Measurements from ENCODE around the gene CFL2.
"Not testable (repeated sequence)": the region's sequence is repeated elsewhere in the genome, so short reads cannot be mapped to it uniquely, and the experiment has no call there.

The CFL2 gene

DNA sequence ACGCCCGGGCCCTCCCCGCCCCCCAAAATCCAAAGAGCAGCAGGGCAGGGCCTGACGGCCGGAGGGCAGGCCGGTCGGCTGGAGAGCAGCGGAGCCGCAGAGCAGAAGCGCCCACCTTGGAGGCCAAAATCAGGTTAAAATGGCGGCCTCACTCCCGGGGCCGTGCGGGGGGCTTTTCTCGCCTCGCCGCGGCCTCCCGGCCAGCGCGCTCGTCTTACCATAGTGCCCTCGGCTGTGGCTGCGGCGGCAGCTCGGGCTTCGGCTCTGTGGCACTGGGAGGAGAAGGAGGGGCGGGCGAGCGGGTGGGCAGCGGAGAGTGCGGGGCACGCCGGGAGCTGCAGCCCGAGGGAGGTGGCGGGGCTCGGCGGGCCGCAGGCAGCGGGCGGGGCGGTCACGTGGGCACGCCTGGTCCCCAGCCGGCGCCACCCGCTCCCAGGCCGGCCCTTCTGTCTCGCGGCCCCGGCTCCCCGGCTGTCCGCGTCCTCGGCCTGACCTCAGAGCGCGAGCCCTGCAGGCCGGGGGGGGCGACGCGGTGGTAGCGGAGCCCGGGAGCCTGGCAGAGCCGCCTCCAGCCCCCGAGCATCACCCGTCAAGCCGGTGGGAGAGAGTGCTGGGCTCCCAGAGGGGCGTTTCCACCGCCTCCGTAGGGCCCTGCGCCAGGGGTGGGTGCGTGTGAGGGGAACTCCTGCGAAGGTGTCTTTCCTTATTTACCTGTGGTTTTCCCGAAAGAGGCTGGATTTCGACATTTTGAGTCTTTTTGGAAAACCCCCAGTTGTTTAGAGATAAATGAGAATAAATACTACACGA, at the start of gene CFL2:
TSS of gene CFL2 (minus strand) at position 274 of the 807 bp plus-strand sequence. CDS start at position 221, 53 bp downstream.
- no peak for DNase-seq (ENCODE audit: low read depth)

DNA sequence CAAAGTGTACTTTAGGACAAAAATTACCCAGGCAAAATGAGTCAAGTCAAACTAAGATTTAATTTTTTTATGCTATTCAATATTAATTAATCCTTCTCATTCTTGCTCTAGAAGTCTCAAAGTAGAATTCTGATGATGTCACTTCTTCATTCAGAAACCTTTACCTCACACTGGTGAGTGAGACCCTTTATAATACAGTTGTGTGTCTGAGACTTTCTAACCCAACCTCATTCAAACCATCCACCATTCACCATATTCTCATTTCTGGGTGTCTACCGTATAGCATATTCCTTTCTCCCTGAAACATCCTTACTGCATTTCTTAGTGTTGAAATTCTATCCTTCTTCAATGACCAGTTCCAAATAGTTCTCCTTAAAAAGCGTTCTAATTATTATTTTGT, 40.8 kb upstream of the CFL2 start:
- DNase-seq (ENCODE audit: low read depth) = no peak

DNA sequence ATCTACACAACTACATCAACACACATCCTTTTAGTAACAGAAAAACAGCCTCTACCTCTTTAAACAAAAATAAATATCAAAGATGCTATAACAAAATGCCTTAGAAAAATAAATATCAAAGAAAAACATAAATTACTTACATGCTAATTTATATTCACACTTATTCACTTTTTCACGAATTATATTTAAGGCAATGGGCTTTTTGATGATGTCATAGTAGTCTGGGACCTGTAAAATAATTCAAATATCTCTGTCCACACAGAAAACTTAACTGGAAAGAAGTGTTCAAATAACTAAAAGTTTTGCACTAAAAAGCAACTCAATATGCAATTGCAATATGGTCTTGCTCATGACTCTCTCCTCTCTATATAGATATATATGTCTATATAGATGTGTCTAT, 40.3 kb upstream of the CFL2 start:
- DNase-seq (ENCODE audit: low read depth) = no peak

DNA sequence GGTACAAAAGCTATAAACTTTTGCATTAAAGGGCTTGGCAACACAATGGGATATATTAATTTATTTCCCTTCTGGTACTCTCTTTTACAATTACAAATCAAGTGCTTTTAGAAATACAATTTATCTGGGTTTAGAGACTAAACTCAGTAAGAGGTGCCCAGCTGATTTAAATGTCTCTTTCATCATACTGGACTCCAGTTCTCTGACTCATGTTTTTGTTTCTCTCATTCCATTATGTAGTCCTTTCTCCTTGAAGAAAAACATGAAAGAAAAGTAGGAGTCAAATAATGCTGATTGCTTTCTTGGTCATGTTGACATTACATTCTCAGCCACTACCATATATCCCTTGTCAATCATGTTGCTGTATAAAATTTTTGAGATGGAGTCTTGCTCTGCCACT, 36.3 kb upstream of the CFL2 start:
- peak; percentile 22 for DNase-seq (ENCODE audit: low read depth)

DNA sequence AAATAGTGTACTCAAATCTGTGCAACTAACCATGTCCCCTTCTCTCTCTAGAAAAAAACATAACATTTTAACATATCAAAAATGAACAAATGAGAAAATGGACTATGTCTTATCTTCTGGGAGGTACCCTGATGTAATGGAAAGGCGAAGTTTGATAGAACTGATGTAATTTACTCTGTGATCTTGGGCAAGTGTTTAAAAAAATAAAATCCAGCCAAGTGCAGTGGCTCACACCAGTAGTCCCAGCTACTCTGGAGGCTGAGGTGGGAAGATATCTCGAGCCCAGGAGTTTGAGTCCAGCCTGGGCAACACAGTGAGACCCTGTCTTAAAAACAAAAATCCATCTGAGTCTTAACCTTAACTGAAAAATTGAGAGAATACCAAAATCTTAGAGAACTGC, 35.8 kb upstream of the CFL2 start:
- DNase-seq (ENCODE audit: low read depth) = no peak

DNA sequence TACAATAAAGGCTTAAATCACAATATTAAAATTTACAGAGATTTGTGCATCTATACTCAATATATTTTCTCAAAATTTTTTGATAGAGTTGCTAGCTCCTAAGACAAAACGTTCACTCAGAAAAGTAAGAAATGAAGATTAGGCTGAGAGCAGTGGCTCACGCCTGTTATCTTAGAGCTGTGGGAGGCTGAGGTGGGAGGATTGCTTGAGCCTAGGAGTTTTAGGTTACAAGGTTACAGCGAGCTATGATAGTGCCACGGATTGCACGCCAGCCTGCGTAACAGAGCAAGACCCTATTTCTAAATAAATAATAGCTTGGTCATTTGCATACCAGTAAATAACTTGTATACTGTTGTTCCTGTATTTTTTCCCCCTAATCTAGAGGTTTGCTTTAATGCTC, 35.0 kb upstream of the CFL2 start:
- DNase-seq (ENCODE audit: low read depth) = no peak

DNA sequence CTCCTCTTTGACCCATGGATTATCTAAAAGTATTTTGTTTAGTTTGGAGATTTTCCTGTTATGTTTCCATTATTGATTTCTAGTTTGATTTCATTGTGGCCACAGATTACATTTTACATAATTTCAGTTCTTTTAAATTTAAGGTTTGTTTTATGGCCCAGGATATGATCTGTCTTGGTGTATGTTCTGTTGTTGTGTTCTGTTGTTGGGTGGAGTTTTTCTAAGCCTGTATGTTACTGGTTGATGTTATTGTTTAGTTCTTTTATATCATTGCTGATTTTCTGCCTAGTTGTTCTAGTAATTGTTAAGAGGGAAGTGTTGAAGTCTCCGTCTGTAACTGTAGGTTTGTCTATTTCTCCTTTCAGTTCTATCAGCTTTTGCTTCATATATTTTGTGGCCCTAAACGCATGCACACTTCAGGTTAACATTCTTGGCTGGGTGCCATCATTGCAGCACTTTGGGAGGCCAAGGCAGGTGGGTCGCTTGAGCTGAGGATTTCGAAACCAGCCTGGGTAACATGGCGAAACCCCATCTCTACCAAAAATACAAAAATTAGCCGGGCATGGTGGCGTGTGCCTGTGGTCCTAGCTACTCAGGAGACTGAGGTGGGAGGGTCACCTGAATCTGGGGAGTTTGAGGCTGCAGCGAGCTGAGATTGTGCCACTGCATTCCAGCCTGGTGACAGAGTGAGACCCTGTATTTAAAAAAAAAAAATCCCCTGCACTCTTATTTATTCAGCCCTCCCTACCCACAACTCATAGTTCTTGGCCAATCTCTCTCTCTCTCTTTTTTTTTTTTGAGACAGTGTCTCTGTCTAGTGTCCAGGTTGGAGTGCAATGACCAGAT, 28.1 kb upstream of the CFL2 start:
- DNase-seq (ENCODE audit: low read depth) = no peak

DNA sequence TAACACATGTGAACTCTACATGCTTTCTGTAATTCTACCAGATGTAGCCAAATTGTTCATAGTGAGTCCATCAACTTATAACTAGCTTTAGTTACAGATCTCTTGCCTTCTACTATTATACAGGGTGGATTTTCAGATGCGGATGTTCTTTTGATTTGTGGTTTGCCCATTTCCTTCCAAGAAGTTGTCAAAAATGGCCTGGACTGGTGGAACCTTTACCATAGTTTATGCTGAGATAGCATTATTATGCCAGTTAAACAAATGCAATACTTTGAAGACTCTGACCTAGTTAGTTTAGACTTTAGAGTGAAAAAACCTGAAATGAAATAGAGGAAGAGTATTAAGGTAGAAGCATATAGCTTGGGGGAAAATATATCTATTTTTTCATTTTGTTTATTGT, 27.4 kb upstream of the CFL2 start:
- no peak for DNase-seq (ENCODE audit: low read depth)

DNA sequence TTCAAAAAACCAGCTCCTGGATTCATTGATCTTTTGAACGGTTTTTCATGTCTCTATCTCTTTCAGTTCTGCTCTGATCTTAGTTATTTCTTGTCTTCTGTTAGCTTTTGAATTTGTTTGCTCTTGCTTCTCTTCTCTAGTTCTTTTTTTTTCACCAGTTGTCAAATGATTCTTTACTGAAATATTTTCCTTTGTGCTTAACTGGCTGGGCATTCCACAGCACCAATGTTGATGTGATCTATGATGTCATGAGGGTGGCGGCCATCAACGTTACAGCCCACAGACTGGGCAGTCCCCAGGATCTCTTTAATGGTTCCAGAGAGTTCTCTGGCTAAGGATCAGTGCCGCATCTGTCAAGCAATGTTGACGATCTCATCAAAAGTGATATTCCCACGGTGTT, 25.7 kb upstream of the CFL2 start:
- DNase-seq (ENCODE audit: low read depth) = not testable (repeated sequence)

DNA sequence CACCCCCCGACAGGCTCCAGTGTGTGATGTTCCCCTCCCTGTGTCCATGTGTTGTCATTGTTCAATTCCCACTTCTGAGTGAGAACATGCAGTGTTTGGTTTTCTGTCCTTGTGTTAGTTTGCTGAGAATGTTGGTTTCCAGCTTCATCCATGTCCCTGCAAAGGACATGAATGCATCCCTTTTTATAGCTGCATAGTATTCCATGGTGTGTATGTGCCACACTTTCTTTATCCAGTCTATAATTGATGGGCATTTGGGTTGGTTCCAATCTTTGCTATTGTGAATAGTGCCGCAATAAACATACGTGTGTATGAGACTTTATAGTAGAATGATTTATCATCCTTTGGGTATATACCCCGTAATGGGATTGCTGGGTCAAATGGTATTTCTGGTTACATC, 22.7 kb upstream of the CFL2 start:
- not testable (repeated sequence) for DNase-seq (ENCODE audit: low read depth)

DNA sequence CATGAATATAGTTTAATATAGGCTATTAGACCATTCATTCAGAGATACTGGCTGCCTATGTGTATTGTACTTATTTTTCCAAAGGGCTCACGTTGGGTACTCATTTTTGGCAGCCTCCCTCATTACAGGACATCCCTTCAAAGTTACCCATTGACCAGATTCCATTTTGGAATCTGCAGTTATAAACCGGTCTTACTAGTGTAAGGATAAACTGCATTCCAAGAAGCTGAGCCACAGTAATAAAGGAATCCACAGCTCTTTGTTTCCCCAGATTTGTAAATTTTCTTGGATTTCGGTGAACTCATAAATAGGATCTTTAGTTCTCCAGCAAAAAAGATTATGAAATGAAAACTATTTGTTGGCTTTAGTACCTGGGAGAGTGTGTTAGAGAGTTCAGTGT, 18.9 kb upstream of the CFL2 start:
- no peak for DNase-seq (ENCODE audit: low read depth)

DNA sequence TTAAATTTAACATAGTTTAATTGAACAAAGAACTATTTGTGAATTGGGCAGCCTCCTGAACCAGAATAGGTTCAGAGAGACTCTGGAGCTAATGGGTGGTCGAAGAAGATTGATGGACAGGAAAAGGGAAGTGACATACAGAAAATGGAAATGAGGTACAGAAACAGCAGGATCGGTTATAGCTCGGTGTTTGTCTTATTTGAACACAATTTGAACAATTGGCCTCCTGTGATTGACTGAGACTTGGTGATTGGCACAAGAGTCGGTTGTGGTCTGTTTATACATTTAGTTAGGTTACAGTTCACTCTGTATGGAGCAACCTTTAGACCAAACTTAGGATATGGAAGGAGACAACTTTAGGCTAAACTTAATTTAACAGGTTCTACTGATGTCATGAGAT, 18.4 kb upstream of the CFL2 start:
- no peak for DNase-seq (ENCODE audit: low read depth)

DNA sequence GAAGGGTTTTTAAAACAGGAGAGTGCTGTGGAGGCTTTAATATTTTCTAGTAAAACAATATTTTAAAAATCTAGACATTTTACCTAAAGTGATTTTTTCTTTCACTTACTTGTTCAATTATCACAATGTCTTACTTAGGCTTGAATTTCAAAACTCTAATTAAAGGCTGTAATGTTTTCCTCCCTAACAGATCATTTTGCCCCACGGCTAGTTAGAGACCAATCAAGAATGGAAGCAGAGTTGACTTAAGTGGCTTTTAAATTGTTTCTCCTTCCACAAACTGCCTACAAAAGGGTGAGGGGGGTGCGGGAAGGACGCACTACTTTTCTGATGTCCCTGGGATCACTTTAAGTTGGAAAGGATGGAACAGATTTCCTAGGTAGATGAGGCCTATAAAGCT, 9.5 kb upstream of the CFL2 start:
- DNase-seq (ENCODE audit: low read depth) = no peak

DNA sequence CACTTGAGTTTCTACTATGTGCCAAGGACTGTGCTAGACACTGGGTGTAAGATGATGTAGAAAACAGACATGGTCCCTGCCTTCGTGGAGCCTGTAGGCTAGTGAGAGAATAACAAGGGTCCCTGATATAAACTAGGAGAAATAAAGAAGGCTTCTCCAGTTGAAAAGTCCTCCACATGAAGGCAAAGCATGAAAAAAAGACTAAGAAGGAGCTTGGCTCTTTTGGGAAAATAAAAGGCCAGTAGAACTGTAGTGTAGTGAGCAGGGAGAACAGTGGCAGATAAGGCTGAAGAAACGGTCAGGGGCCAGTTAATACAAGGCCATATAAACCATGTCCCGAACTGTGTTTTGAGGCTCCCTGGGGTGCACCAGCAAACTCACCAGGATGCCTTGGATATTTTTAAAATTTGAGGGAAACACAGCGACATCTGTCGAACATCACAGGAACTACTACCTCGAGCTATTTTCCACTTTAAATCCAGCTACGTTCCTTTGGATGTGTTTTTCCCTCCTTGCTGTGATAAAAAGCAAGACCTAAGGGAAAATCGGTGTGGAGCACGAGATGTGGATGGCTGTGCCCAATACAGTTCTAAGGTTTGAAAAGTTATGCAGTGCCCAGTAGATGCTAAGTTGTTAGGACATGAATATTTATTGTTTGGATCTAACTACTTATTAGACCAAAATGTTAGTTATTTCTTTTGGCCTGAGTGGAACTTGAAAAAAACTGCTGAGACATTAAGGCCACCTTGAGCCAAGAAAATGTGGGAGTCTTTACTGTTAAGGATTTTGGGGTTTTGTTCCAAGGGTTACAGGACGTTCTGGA, 8.5 kb upstream of the CFL2 start:
- DNase-seq (ENCODE audit: low read depth) = peak; percentile 59

DNA sequence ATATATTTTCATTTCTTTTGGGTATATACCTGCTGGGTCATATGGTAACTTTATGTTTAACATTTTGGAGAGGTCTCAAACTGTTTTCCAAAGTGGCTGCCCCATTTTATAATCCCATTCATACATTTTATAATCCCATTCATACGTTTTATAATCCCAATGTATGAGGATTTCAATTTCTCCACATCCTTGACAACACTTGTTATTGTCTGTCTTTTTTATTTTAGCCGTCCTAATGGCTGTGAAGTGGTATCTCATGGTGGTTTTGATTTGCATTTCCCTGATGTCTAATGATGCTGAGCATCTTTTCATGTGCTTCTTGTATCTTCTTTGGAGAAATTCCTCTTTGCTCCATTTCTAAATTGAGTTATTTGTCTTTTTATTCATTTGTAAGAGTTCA, 6.7 kb upstream of the CFL2 start:
- DNase-seq (ENCODE audit: low read depth) = no peak

DNA sequence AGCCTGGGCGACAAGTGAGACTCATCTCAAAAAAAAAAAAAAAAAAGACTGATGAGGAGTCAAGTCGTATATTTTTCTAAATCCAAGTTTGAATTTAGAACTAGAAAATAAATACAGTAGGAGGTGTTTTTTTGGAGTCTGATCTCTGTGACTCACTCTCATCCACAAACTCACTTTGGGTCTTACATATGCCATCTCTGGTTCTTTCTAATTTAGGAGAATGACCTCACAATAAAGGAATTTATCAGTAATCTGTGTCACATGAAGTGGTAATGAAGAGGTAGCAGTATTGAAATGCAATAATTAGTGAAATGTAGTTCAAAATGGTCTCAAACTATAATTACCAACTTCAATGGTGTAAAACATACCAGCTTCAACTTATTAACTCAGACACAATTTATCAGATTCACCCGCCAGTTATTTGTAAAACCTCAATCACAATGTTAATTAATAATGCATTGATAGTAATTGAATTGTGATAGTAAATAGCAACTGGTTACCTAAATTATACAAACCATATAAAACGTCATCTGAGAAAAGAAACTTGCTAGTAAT, 4.4 kb upstream of the CFL2 start:
- DNase-seq (ENCODE audit: low read depth) = peak; percentile 47

DNA sequence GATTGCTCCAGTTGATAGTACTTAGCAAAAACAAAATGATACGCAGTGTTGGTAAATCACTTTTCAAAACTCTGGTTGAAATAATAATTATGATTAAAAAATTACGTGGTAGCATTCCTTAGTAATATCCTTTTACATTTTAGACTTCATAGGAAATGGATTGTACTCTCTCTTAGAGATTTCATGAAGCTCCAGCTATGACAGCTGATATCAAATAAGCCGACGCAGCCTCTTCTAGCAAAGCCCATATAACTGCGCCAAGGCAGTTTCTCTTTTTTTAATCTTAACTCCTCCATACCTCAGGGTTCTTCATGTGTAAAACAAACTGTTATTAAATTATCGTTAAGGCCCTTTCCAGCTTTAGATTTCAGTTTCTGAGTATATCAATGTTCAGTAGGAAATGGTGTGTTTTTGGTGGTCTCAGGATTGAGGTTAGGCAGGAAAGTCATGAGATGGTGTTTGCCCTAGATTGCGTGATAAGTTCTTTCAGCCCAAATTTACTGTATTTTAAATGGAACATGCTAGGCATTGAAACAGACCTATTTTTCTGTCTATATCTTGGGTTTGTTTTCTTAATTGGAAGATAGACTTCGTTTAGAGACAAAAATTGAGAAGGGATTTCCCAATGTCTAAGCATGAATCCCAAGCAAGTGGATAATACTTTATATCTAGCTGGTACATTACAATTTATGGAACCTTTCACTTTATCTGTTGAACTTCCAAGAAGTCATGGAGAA, 902 bp upstream of the CFL2 start:
- DNase-seq (ENCODE audit: low read depth) = no peak

DNA sequence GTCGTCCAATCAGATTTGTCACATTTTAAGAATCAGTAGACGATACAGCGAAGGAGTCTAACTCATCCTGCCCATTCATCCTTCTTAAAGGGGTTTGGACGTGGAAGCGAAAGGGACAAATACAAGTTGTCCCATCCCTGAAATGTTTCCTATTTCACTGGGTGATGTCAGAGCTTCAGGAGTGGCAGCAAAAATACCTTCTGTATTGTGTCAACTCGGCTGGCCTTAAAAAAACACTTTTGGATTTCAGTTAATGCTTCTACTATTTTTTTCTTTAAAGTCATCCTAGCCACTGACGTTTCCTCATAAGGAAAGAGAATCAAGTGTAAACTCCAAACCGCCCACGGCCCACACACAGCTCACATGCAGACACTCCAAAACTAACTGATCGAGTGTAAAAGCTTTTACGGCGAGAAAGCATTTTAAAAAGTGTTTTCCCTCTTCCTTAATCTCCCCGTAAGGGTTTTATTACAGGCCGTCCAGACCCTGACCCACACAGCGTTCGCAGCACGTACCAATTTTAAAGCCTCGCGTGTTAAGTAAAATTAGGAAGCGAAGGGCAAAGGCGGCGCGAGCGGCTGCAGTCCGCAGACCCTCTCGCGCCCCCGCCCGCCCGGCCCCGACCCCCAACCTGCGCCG, 593 bp downstream of the CFL2 start:
- peak; percentile 44 for DNase-seq (ENCODE audit: low read depth)

DNA sequence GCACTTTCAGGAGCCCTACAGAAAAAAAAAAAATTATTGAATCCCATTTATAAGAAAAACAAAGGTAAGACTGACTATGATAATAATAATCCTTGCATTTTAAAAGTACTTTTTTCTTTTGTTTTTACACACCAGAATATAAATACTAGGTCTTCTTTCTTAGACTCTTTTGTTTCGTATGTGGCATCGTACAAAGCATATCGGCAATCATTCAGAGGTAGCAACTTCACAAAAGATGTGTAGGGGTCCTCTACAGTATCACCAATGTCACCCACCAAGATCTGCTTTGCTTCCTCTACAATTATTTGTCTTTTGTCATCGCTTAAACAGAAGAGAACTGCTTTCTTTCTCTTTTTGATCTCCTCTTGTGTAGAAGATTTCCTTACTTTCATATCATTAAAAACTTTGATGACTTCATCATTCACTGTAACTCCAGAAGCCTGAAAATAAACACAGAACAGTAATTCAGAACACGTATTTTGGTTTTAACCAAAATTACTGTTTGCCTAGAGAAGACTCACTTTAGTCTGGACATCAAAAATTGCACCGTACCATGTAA, 1.2 kb downstream of the CFL2 start:
- no peak for DNase-seq (ENCODE audit: low read depth)
